Ovary (tissue), 3 donors: Measurements from ENCODE around the gene SLC4A8.

Experiments
- CTCF ChIP-seq, 3 donors: fragments of 450-650 bp in 2 of 3; fragments of 200-600 bp in 1 of 3; IDR thresholded peaks; one replicate each; pipeline versions ENCODE4 v1.5.1 to v1.8.0; 2016 to 2022; ENCODE audit warnings: antibody characterized with exemption in 3 of 3, mild to moderate bottlenecking in 1 of 3
- EP300 ChIP-seq: sonication (generic); formaldehyde crosslinking; IDR thresholded peaks from one replicate; pipeline ENCODE4 v1.6.1; 2017; ENCODE audit warnings: antibody characterized with exemption
- POLR2A ChIP-seq: fragments of 450-650 bp; IDR thresholded peaks from one replicate; pipeline ENCODE4 v1.6.1; 2017; ENCODE audit warnings: antibody characterized with exemption, mild to moderate bottlenecking, moderate library complexity
- donor health status: DM: no; HTN: no; CAD: no.

DNA sequence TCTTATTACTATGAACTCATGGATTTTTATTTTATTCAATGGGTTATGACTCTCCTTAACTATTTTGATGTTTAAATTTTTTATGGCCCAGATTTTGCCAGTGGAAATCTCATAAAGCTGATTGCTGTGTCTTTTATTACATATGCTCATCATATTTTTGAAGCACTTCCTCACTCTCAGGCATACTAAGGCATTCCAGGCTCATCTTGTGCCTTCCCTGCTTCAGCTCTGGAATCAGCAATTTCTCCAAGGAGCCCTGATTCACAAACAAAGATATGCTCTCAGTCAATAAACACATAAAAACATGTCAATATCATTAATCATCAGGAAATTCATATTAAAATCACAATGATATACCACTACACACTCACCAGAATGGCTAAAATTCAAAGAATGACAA is 121.5 kb downstream of the SLC4A8 start:
- TF ChIP-seq CTCF (IDR thresholded peaks at IDR 0.05) (no peak), POLR2A (no peak), EP300 (no peak)
